WTC11 (cell line): ENCODE data around the gene ADAMTS2. TPM values are rescaled to one million over a fixed set of nuclear protein-coding genes. Genes with fewer than 3 reads are reported as not detected.

Experiments used
- ATAC-seq: fragments of 200-7000 bp; cut with Tn5 transposase; 2 replicates; pipeline ENCODE4 v1.10.0; 2021; ENCODE audit warnings: mild to moderate bottlenecking, moderate library complexity
- CTCF ChIA-PET: fragments of 300-600 bp; sonication (Branson Sonifier 250); formaldehyde crosslinking; loops from one replicate; lab custom pipeline; 2021; ENCODE audit warnings: antibody characterized with exemption; lab: Charles Lee
- POLR2A ChIA-PET: fragments of 350-600 bp; sonication (Branson Sonifier 250); formaldehyde crosslinking; loops from one replicate; lab custom pipeline; 2021; ENCODE audit warnings: antibody characterized with exemption; lab: Charles Lee
- DNase-seq: peaks from one replicate; pipeline ENCODE4 v3.0.0; 2021; ENCODE audit warnings: low spot score
- H3K27ac Mint-ChIP-seq: 2 replicates; pipeline ENCODE4 v1.8.0; 2021; ENCODE audit warnings: mixed read lengths
- H3K27me3 Mint-ChIP-seq: 2 replicates; pipeline ENCODE4 v1.8.0; 2021; ENCODE audit warnings: low read depth, mild to moderate bottlenecking, moderate library complexity, mixed read lengths
- H3K36me3 Mint-ChIP-seq: 2 replicates; pipeline ENCODE4 v1.8.0; 2021; ENCODE audit warnings: mixed read lengths
- H3K4me1 Mint-ChIP-seq: 2 replicates; pipeline ENCODE4 v1.8.0; 2022; ENCODE audit warnings: mixed read lengths
- H3K4me3 Mint-ChIP-seq: 2 replicates; pipeline ENCODE4 v1.8.0; 2021; ENCODE audit warnings: mild to moderate bottlenecking, moderate library complexity, mixed read lengths
- H3K9me3 Mint-ChIP-seq: 2 replicates; pipeline ENCODE4 v1.8.0; 2021; ENCODE audit warnings: mixed read lengths
- ATF3 ChIP-seq: sonication (generic); formaldehyde crosslinking; conservative IDR thresholded peaks from 2 replicates; pipeline ENCODE4 v1.8.1; 2022; ENCODE audit warnings: mild to moderate bottlenecking, missing genetic modification reagents
- CTCF ChIP-seq: fragments of 200-600 bp; IDR thresholded peaks from 2 replicates; pipeline ENCODE4 v1.8.0; 2022; ENCODE audit warnings: antibody characterized with exemption
- ESRRA ChIP-seq: sonication (generic); formaldehyde crosslinking; IDR thresholded peaks from 2 replicates; pipeline ENCODE4 v1.8.1; 2022; ENCODE audit warnings: mild to moderate bottlenecking, missing genetic modification reagents, borderline replicate concordance
- GRHL2 ChIP-seq: fragments of 250-450 bp; sonication (Bioruptor Pico); IDR thresholded peaks from 2 replicates; pipeline ENCODE4 v1.8.0; 2022; ENCODE audit warnings: mild to moderate bottlenecking, moderate library complexity; ENCODE audit not compliant: insufficient replicate concordance, severe bottlenecking
- IRF1 ChIP-seq: sonication (generic); formaldehyde crosslinking; IDR thresholded peaks from 2 replicates; pipeline ENCODE4 v1.8.0; 2023; ENCODE audit warnings: missing genetic modification reagents
- IRF2 ChIP-seq: sonication (generic); formaldehyde crosslinking; IDR thresholded peaks from 2 replicates; pipeline ENCODE4 v1.8.0; 2022; ENCODE audit warnings: low read depth, missing genetic modification reagents, borderline replicate concordance
- MXD4 ChIP-seq: fragments of 250-450 bp; sonication (Bioruptor Pico); IDR thresholded peaks from 2 replicates; pipeline ENCODE4 v1.8.0; 2021; ENCODE audit warnings: mild to moderate bottlenecking, moderate library complexity, borderline replicate concordance
- NFE2L1 ChIP-seq: sonication (generic); formaldehyde crosslinking; IDR thresholded peaks from 2 replicates; pipeline ENCODE4 v1.8.1; 2023; ENCODE audit warnings: missing genetic modification reagents
- NFYB ChIP-seq: sonication (generic); formaldehyde crosslinking; conservative IDR thresholded peaks from 2 replicates; pipeline ENCODE4 v1.8.0; 2022; ENCODE audit warnings: low read depth, missing genetic modification reagents
- OVOL2 ChIP-seq: fragments of 250-450 bp; sonication (Bioruptor Pico); IDR thresholded peaks from 2 replicates; pipeline ENCODE4 v1.9.0; 2021; ENCODE audit warnings: mild to moderate bottlenecking, borderline replicate concordance
- TEAD1 ChIP-seq: sonication (generic); formaldehyde crosslinking; IDR thresholded peaks from 2 replicates; pipeline ENCODE4 v1.8.0; 2022; ENCODE audit warnings: mild to moderate bottlenecking, missing genetic modification reagents
- ZBTB21 ChIP-seq: sonication (generic); formaldehyde crosslinking; IDR thresholded peaks from 2 replicates; pipeline ENCODE4 v1.8.1; 2023; ENCODE audit warnings: mild to moderate bottlenecking, missing genetic modification reagents, borderline replicate concordance
- ZNF232 ChIP-seq: sonication (generic); formaldehyde crosslinking; IDR thresholded peaks from 2 replicates; pipeline ENCODE4 v1.8.0; 2022; ENCODE audit warnings: mild to moderate bottlenecking, missing genetic modification reagents
- ZNF281 ChIP-seq: sonication (generic); formaldehyde crosslinking; IDR thresholded peaks from 2 replicates; pipeline ENCODE4 v1.8.0; 2023; ENCODE audit warnings: mild to moderate bottlenecking, missing genetic modification reagents
- ZNF532 ChIP-seq: fragments of 250-450 bp; sonication (Bioruptor Pico); IDR thresholded peaks from 2 replicates; pipeline ENCODE4 v1.9.0; 2021; ENCODE audit warnings: mild to moderate bottlenecking, borderline replicate concordance
- ZNF671 ChIP-seq: fragments of 250-450 bp; sonication (Bioruptor Pico); IDR thresholded peaks from 2 replicates; pipeline ENCODE4 v1.8.0; 2021; ENCODE audit warnings: mild to moderate bottlenecking
- ZSCAN18 ChIP-seq: fragments of 250-450 bp; sonication (Bioruptor Pico); IDR thresholded peaks from 2 replicates; pipeline ENCODE4 v2.1.2; 2022; ENCODE audit warnings: mild to moderate bottlenecking, moderate library complexity
- total RNA-seq: library from RNA; stranded (reverse); gene quantifications from 3 replicates; pipeline ENCODE4 v1.2.3, GENCODE V29; 2021

The ADAMTS2 gene
- total RNA-seq, 1 experiment from 2014 or later: 11.2 TPM

GRCh38 chr5:179348011-179348530 lies 2.8 kb upstream of the ADAMTS2 start:
- ChIA-PET CTCF (interaction anchor here (0.7 kb wide), 1 partner anchor 89 kb away, joined by 3 read pairs; no protein-coding TSS in a partner anchor), POLR2A (no interaction called here)
- Mint-ChIP-seq H3K36me3 (no peaks in the 10 kb centered on the region), H3K27ac (no peak overlapping the region), H3K9me3 (no peaks in the 10 kb centered on the region), H3K4me3 (no peak overlapping the region), H3K4me1 (peaks cover 20% of the 10 kb centered on the region), H3K27me3 (peaks cover 40% of the 10 kb centered on the region)
- DNase-seq (no peak), ATAC-seq (no peak)
- TF ChIP-seq ZSCAN18 (CRISPR knock-in tag) (no peak), TEAD1 (CRISPR knock-in tag) (no peak), ZNF532 (CRISPR knock-in tag) (no peak), OVOL2 (CRISPR knock-in tag) (no peak), IRF2 (no peak), ATF3 (no peak), GRHL2 (CRISPR knock-in tag) (no peak), NFYB (no peak), ZNF671 (CRISPR knock-in tag) (no peak), ZNF281 (CRISPR knock-in tag) (no peak), NFE2L1 (CRISPR knock-in tag) (no peak), ZNF232 (CRISPR knock-in tag) (no peak), CTCF (no peak), IRF1 (CRISPR knock-in tag) (no peak), MXD4 (CRISPR knock-in tag) (no peak), ESRRA (CRISPR knock-in tag) (no peak), ZBTB21 (CRISPR knock-in tag) (no peak)
